DND-41 (cell line): ENCODE results near the gene IDH1.

Source experiments
- ATAC-seq: fragments of 200-7000 bp; cut with Tn5 transposase; 3 replicates; pipeline ENCODE4 v1.9.1; 2021; ENCODE audit warnings: low read depth; ENCODE audit not compliant: insufficient read depth
- DNase-seq: peaks from one replicate; pipeline ENCODE4 v3.0.0-alpha.2; 2020
- H2AFZ ChIP-seq: 2 replicates; pipeline ENCODE4 v1.6.0; 2012; ENCODE audit warnings: low read depth, low read length
- H3K27ac ChIP-seq: 2 replicates; pipeline ENCODE4 v1.5.1; 2012; ENCODE audit warnings: low read length, inconsistent platforms
- H3K27me3 ChIP-seq: fragments of 200-600 bp; sonication (generic); 2 replicates; pipeline ENCODE4 v1.6.0; 2012; ENCODE audit warnings: low read length, mild to moderate bottlenecking, inconsistent platforms; ENCODE audit not compliant: insufficient read depth, poor library complexity
- H3K36me3 ChIP-seq: 2 replicates; pipeline ENCODE4 v1.5.1; 2012; ENCODE audit warnings: low read length, inconsistent platforms; ENCODE audit not compliant: insufficient read depth
- H3K4me1 ChIP-seq: 2 replicates; pipeline ENCODE4 v1.5.1; 2012; ENCODE audit warnings: mild to moderate bottlenecking, low read length; ENCODE audit not compliant: insufficient read depth
- H3K4me2 ChIP-seq: 2 replicates; pipeline ENCODE4 v1.6.0; 2012; ENCODE audit warnings: mild to moderate bottlenecking, moderate library complexity, low read length, inconsistent platforms; ENCODE audit not compliant: insufficient read depth
- H3K4me3 ChIP-seq, 2 experiments: fragments of 200-600 bp in 1 of 2; shearing (Covaris generic) in 1 of 2; 2 replicates each; pipeline ENCODE4 v1.5.1; 2012 to 2016; ENCODE audit warnings: inconsistent platforms in 2 of 2, low read length in 2 of 2, mild to moderate bottlenecking in 2 of 2, low read depth in 1 of 2, moderate library complexity in 1 of 2
- H3K79me2 ChIP-seq: 2 replicates; pipeline ENCODE4 v1.6.0; 2012; ENCODE audit warnings: low read length, inconsistent platforms; ENCODE audit not compliant: insufficient read depth
- H3K9ac ChIP-seq: 2 replicates; pipeline ENCODE4 v1.6.0; 2012; ENCODE audit warnings: low read depth, mild to moderate bottlenecking, inconsistent platforms, low read length, moderate library complexity
- H3K9me3 ChIP-seq: 2 replicates; pipeline ENCODE4 v1.5.1; 2012; ENCODE audit warnings: low read length, moderate library complexity, mild to moderate bottlenecking, inconsistent platforms; ENCODE audit not compliant: insufficient read depth, severe bottlenecking
- H4K20me1 ChIP-seq: 2 replicates; pipeline ENCODE4 v1.6.0; 2012; ENCODE audit warnings: low read length; ENCODE audit not compliant: insufficient read depth
- EZH2 ChIP-seq: IDR thresholded peaks from 3 replicates; pipeline ENCODE4 v1.6.1; 2012; ENCODE audit warnings: borderline replicate concordance, low read depth, mild to moderate bottlenecking, moderate library complexity, low read length, inconsistent platforms; ENCODE audit not compliant: severe bottlenecking
- TF ChIP-seq, protein P1 (sequence below): IDR thresholded peaks from 2 replicates; pipeline ENCODE4 v1.5.1; 2012; ENCODE audit warnings: borderline replicate concordance, low read length, moderate library complexity, mild to moderate bottlenecking; ENCODE audit not compliant: poor library complexity, severe bottlenecking; ENCODE audit errors: extremely low read depth

IDH1 gene

DNA sequence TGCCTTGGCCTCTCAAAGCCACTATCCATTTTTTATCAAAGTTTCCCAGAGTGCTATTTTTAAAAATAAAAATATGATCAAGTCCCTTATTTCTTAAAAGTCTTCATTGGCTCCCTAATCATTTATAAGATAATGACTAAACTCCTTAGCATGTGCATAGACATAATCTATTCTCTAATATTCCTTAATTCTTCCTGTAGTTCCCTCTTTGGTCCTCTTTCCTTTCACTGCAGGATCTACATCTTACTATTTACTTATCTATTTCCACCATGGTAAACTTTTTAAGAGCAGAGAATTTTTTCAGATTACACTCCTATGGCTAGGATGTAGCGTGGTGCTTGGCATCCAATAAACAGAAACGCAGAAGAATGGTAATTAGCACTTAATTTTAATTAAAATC, 19.0 kb downstream of the IDH1 start:
- H3K36me3 ChIP-seq: peaks cover 34% of the 10 kb centered on the region
- no peak overlapping the region for H3K4me3 ChIP-seq
- ATAC-seq (no peak), DNase-seq (no peak)
- H3K27me3 ChIP-seq: no peaks in the 10 kb centered on the region
- no peaks in the 10 kb centered on the region for H3K79me2 ChIP-seq
- H3K27ac ChIP-seq: no peak overlapping the region
- no peak overlapping the region for H3K9ac ChIP-seq
- TF ChIP-seq EZH2: no peak
- TF ChIP-seq, protein P1, sequence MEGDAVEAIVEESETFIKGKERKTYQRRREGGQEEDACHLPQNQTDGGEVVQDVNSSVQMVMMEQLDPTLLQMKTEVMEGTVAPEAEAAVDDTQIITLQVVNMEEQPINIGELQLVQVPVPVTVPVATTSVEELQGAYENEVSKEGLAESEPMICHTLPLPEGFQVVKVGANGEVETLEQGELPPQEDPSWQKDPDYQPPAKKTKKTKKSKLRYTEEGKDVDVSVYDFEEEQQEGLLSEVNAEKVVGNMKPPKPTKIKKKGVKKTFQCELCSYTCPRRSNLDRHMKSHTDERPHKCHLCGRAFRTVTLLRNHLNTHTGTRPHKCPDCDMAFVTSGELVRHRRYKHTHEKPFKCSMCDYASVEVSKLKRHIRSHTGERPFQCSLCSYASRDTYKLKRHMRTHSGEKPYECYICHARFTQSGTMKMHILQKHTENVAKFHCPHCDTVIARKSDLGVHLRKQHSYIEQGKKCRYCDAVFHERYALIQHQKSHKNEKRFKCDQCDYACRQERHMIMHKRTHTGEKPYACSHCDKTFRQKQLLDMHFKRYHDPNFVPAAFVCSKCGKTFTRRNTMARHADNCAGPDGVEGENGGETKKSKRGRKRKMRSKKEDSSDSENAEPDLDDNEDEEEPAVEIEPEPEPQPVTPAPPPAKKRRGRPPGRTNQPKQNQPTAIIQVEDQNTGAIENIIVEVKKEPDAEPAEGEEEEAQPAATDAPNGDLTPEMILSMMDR: no peak
- no peaks in the 10 kb centered on the region for H3K9me3 ChIP-seq
- H4K20me1 ChIP-seq: no peaks in the 10 kb centered on the region
- no peak overlapping the region for H2AFZ ChIP-seq
- no peaks in the 10 kb centered on the region for H3K4me1 ChIP-seq
- no peak overlapping the region for H3K4me2 ChIP-seq

DNA sequence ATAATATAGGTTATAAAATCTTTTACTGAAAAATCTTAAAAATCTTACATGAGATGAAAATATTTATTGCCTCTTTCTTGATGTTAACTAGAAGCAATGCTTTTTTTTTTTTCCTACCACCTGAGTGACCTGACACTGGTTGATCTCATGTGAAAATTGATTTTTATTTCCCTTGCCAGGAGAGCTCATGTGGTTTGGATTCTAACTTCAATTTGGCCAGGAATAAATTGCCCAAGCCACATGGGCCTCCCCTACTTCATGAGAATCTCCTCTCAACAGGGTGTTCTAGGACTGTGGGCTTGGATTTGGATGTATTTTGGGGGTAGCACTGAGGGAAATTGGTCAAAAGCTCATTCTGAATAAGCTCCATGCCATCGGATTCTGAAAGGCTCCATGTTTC, 20.1 kb downstream of the IDH1 start:
- no peak overlapping the region for H3K27ac ChIP-seq

DNA sequence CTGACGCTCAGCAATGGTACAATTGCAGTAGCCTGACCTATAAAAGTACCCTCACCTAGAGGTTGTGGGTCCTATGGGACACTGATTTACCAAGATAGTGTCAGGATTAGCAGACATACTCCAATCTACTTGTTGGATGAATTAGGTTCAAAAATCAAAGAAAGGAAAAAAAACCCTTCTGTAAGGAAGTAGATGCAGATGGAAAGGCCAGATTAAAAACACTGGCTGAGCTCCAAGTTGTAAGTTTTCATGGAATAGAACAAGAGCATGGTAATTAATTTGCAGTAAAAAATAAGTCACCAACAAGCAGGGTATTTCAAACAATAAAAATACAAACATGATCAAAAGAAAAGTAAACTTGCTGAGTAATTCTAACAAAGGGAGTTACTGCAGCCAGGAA, 26.4 kb downstream of the IDH1 start:
- DNase-seq: no peak
- no peaks in the 10 kb centered on the region for H3K9me3 ChIP-seq
- no peak overlapping the region for H3K4me3 ChIP-seq
- no peaks in the 10 kb centered on the region for H3K79me2 ChIP-seq
- no peaks in the 10 kb centered on the region for H3K36me3 ChIP-seq
- H3K9ac ChIP-seq: no peak overlapping the region
- H2AFZ ChIP-seq: no peak overlapping the region
- ATAC-seq: no peak
- H3K27ac ChIP-seq: no peak overlapping the region
- TF ChIP-seq EZH2: no peak
- TF ChIP-seq, protein P1: no peak
- no peaks in the 10 kb centered on the region for H3K4me1 ChIP-seq
- H3K4me2 ChIP-seq: no peak overlapping the region
- H3K27me3 ChIP-seq: no peaks in the 10 kb centered on the region
- no peaks in the 10 kb centered on the region for H4K20me1 ChIP-seq

More for the DNA sequence above, 20.1 kb downstream of the IDH1 start:
- Histone ChIP-seq H3K27me3 (no peaks in the 10 kb centered on the region), H2AFZ (no peak overlapping the region), H3K9ac (no peak overlapping the region), H3K9me3 (no peaks in the 10 kb centered on the region), H3K36me3 (peaks cover 24% of the 10 kb centered on the region), H4K20me1 (no peaks in the 10 kb centered on the region), H3K4me1 (no peaks in the 10 kb centered on the region), H3K4me3 (no peak overlapping the region), H3K4me2 (no peak overlapping the region), H3K79me2 (no peaks in the 10 kb centered on the region)
- DNase-seq: no peak
- ATAC-seq: 0 out of 3 replicates have a peak, but pooled peaks have one; percentile 17
- TF ChIP-seq, protein P1: no peak
- no peak for TF ChIP-seq EZH2
